ENCODE results near the gene ARHGEF6.
A peak's percentile ranks its signal among the peaks of the same experiment; 100 is the strongest.
"Not testable (repeated sequence)": the region's sequence is repeated elsewhere in the genome, so short reads cannot be mapped to it uniquely, and the experiment has no call there.

Gene ARHGEF6

GRCh38 chrX:136780763-136781162 lies at the start of gene ARHGEF6:
TSS of gene ARHGEF6 (minus strand) at chrX:136780932. CDS start at chrX:136780882, 50 bp downstream.
- DNase-seq, result no peak

- no peak for DNase-seq
Measured at GRCh38 chrX:136829413-136829812, 48.7 kb upstream of the ARHGEF6 start.

GRCh38 chrX:136828830-136829229 lies 48.1 kb upstream of the ARHGEF6 start:
- no peak for DNase-seq

- peak; percentile 35 for DNase-seq
Measured at GRCh38 chrX:136827026-136827425, 46.3 kb upstream of the ARHGEF6 start.

GRCh38 chrX:136825771-136826170 lies 45.0 kb upstream of the ARHGEF6 start:
- DNase-seq, result no peak

GRCh38 chrX:136823175-136823574 lies 42.4 kb upstream of the ARHGEF6 start:
- DNase-seq, result no peak

- DNase-seq, result no peak
Measured at GRCh38 chrX:136822337-136823095, 41.8 kb upstream of the ARHGEF6 start.

GRCh38 chrX:136819756-136820155 lies 39.0 kb upstream of the ARHGEF6 start:
- DNase-seq, result not testable (repeated sequence)

GRCh38 chrX:136819031-136819703 lies 38.4 kb upstream of the ARHGEF6 start:
- DNase-seq, result peak; percentile 1

- DNase-seq, result no peak
Measured at GRCh38 chrX:136816975-136817374, 36.2 kb upstream of the ARHGEF6 start.

- DNase-seq, result no peak
Measured at GRCh38 chrX:136814847-136815750, 34.4 kb upstream of the ARHGEF6 start.

- no peak for DNase-seq
Measured at GRCh38 chrX:136812286-136812685, 31.6 kb upstream of the ARHGEF6 start.

GRCh38 chrX:136810493-136810892 lies 29.8 kb upstream of the ARHGEF6 start:
- no peak for DNase-seq

GRCh38 chrX:136806891-136807410 lies 26.2 kb upstream of the ARHGEF6 start:
- no peak for DNase-seq

- DNase-seq, result no peak
Measured at GRCh38 chrX:136802515-136802914, 21.8 kb upstream of the ARHGEF6 start.

- no peak for DNase-seq
Measured at GRCh38 chrX:136797787-136798186, 17.1 kb upstream of the ARHGEF6 start.

GRCh38 chrX:136795132-136795531 lies 14.4 kb upstream of the ARHGEF6 start:
- not testable (repeated sequence) for DNase-seq

- not testable (repeated sequence) for DNase-seq
Measured at GRCh38 chrX:136794660-136795059, 13.9 kb upstream of the ARHGEF6 start.

GRCh38 chrX:136794080-136794479 lies 13.3 kb upstream of the ARHGEF6 start:
- DNase-seq, result peak; percentile 4

- no peak for DNase-seq
Measured at GRCh38 chrX:136789856-136790255, 9.1 kb upstream of the ARHGEF6 start.

GRCh38 chrX:136784231-136784630 lies 3.5 kb upstream of the ARHGEF6 start:
- no peak for DNase-seq

- DNase-seq, result no peak
Measured at GRCh38 chrX:136783159-136783558, 2.4 kb upstream of the ARHGEF6 start.

GRCh38 chrX:136781180-136781797 lies 557 bp upstream of the ARHGEF6 start:
- DNase-seq, result no peak
